GM23338 (cell line): Measurements from ENCODE around the gene ZNF225. TPM values are rescaled to one million over a fixed set of nuclear protein-coding genes. Genes with fewer than 3 reads are reported as not detected.

Experiments
- ATAC-seq: fragments of 200-7000 bp; cut with Tn5 transposase; 3 replicates; pipeline ENCODE4 v1.9.1; 2020
- DNase-seq: peaks from one replicate; pipeline ENCODE4 v3.0.0-alpha.2; 2015; ENCODE audit warnings: low spot score
- H2AFZ ChIP-seq: fragments of 200-600 bp; sonication (generic); 2 replicates; pipeline ENCODE4 v1.8.0; 2016; ENCODE audit warnings: antibody characterized with exemption, mild to moderate bottlenecking, moderate library complexity
- H3F3A ChIP-seq: fragments of 200-600 bp; sonication (generic); replicated peaks from 2 replicates; pipeline ENCODE4 v1.8.0; 2017; ENCODE audit warnings: antibody characterized with exemption, mixed run types, low read depth
- H3K27ac ChIP-seq: fragments of 200-600 bp; sonication (generic); 2 replicates; pipeline ENCODE4 v1.6.1; 2016; ENCODE audit warnings: low read depth
- H3K27me3 ChIP-seq: fragments of 200-600 bp; sonication (generic); 2 replicates; pipeline ENCODE4 v1.8.0; 2016; ENCODE audit warnings: mild to moderate bottlenecking, mixed run types, moderate library complexity; ENCODE audit not compliant: insufficient read depth
- H3K36me3 ChIP-seq: fragments of 200-600 bp; sonication (generic); 2 replicates; pipeline ENCODE4 v1.8.0; 2016; ENCODE audit warnings: mild to moderate bottlenecking; ENCODE audit not compliant: insufficient read depth
- H3K4me1 ChIP-seq: fragments of 200-600 bp; sonication (generic); 2 replicates; pipeline ENCODE4 v1.8.0; 2016; ENCODE audit warnings: mild to moderate bottlenecking, moderate library complexity; ENCODE audit not compliant: insufficient read depth
- H3K4me2 ChIP-seq: fragments of 200-600 bp; sonication (generic); 2 replicates; pipeline ENCODE4 v1.7.1; 2017; ENCODE audit warnings: mixed run types
- H3K4me3 ChIP-seq: fragments of 200-600 bp; sonication (generic); 2 replicates; pipeline ENCODE4 v1.6.1; 2016; ENCODE audit warnings: mixed run types
- H3K79me2 ChIP-seq: fragments of 200-600 bp; sonication (generic); replicated peaks from 2 replicates; pipeline ENCODE4 v1.8.0; 2017; ENCODE audit warnings: mild to moderate bottlenecking; ENCODE audit not compliant: insufficient read depth
- H3K9me2 ChIP-seq: fragments of 200-600 bp; sonication (generic); 2 replicates; pipeline ENCODE4 v1.8.0; 2017; ENCODE audit not compliant: insufficient read depth
- H4K20me1 ChIP-seq: fragments of 200-600 bp; sonication (generic); replicated peaks from 2 replicates; pipeline ENCODE4 v1.8.0; 2017; ENCODE audit warnings: mild to moderate bottlenecking; ENCODE audit not compliant: insufficient read depth
- H3K27ac Mint-ChIP-seq: 2 replicates; pipeline ENCODE4 v1.8.0; 2020; ENCODE audit warnings: inconsistent platforms, mild to moderate bottlenecking, moderate library complexity, mixed read lengths
- H3K27me3 Mint-ChIP-seq: 3 replicates; pipeline ENCODE4 v1.8.0; 2022; ENCODE audit warnings: low read depth, mild to moderate bottlenecking, moderate library complexity, mixed read lengths, inconsistent platforms; ENCODE audit not compliant: insufficient read depth, poor library complexity
- H3K36me3 Mint-ChIP-seq: 3 replicates; pipeline ENCODE4 v1.8.0; 2021; ENCODE audit warnings: low read depth, mild to moderate bottlenecking, inconsistent platforms, moderate library complexity, mixed read lengths
- H3K4me1 Mint-ChIP-seq: 3 replicates; pipeline ENCODE4 v1.8.0; 2020; ENCODE audit warnings: mild to moderate bottlenecking, inconsistent platforms, mixed read lengths
- H3K4me3 Mint-ChIP-seq: 3 replicates; pipeline ENCODE4 v1.8.0; 2021; ENCODE audit warnings: moderate library complexity, mild to moderate bottlenecking, inconsistent platforms, mixed read lengths
- H3K9me3 Mint-ChIP-seq: 3 replicates; pipeline ENCODE4 v1.8.0; 2020; ENCODE audit warnings: moderate library complexity, mild to moderate bottlenecking, inconsistent platforms, mixed read lengths
- CREB1 ChIP-seq: fragments of 250-450 bp; sonication (Bioruptor Pico); IDR thresholded peaks from 2 replicates; pipeline ENCODE4 v1.5.0; 2020; ENCODE audit warnings: low read depth, mild to moderate bottlenecking, moderate library complexity
- EZH2 ChIP-seq: fragments of 200-600 bp; sonication (generic); IDR thresholded peaks from one replicate; pipeline ENCODE4 v1.8.0; 2017; ENCODE audit warnings: antibody characterized with exemption, mild to moderate bottlenecking, low read depth; ENCODE audit not compliant: unreplicated experiment
- EZH2phosphoT487 ChIP-seq: fragments of 200-600 bp; sonication (generic); IDR thresholded peaks from one replicate; pipeline ENCODE4 v1.8.1; 2018; ENCODE audit warnings: antibody characterized with exemption; ENCODE audit not compliant: unreplicated experiment
- NANOG ChIP-seq: IDR thresholded peaks from 2 replicates; pipeline ENCODE4 v1.6.1; 2016; ENCODE audit warnings: antibody characterized with exemption, borderline replicate concordance
- POLR2AphosphoS5 ChIP-seq: IDR thresholded peaks from 2 replicates; pipeline ENCODE4 v1.6.1; 2016; ENCODE audit warnings: antibody characterized with exemption, low read depth
- STAT1 ChIP-seq: IDR thresholded peaks from one replicate; pipeline ENCODE4 v1.6.1; 2016; ENCODE audit warnings: antibody characterized with exemption; ENCODE audit not compliant: unreplicated experiment
- ZNF114 ChIP-seq: fragments of 250-450 bp; sonication (Bioruptor Pico); IDR thresholded peaks from 2 replicates; pipeline ENCODE4 v1.5.0; 2020; ENCODE audit warnings: mild to moderate bottlenecking, moderate library complexity
- ZNF331 ChIP-seq: fragments of 250-450 bp; sonication (Bioruptor Pico); IDR thresholded peaks from 2 replicates; pipeline ENCODE4 v1.5.0; 2020; ENCODE audit warnings: low read depth, mild to moderate bottlenecking, moderate library complexity
- polyA plus RNA-seq: library from polyadenylated mRNA; unstranded; fragments of >200 nt; fragmentation: Nextera tagmentation; extraction: Ambion mirVana; gene quantifications from 2 replicates; pipeline ENCODE4 v1.2.1, GENCODE V29; 2016
- total RNA-seq: library from RNA; depleted of rRNA; stranded (reverse); fragments of >200 nt; shearing (Covaris generic); gene quantifications from 2 replicates; pipeline ENCODE4 v1.2.3, GENCODE V29; 2014
- TF ChIP-seq, protein P1 (sequence below): IDR thresholded peaks from one replicate; pipeline ENCODE4 v1.6.1; 2018; ENCODE audit warnings: antibody characterized with exemption; ENCODE audit not compliant: unreplicated experiment
- TF ChIP-seq, protein P2 (sequence below), 2 experiments: fragments of 200-600 bp in 1 of 2; sonication (generic) in 1 of 2; conservative IDR thresholded peaks; 2 replicates each; pipeline versions ENCODE4 v1.5.1 to v1.6.1; 2016 to 2017; ENCODE audit warnings: antibody characterized with exemption in 2 of 2, low read depth in 2 of 2, mild to moderate bottlenecking in 2 of 2, moderate library complexity in 1 of 2

ZNF225 gene
- total and polyA plus RNA-seq, 2 experiments from 2014 or later = 1.8 to 4.8 TPM

DNA sequence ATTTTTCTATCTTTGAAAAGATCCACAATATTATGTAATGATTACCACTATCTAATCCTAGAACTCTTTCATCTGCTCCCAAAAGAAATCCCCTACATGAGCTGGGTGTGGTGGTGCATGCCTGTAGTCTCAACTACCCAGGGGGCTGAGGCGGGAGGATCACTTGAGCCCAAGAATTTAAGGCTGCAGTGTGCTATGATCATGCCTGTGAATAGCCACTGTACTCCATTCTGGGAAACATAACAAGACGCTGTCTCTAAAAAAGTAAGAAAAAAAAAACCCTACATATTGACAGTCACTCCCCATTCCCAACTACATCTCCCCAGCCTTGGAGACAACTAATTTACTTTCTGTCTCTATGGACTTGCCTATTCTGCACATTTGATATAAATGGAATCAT lies 50.6 kb downstream of the ZNF225 start (continued):
- TF ChIP-seq, protein P1, sequence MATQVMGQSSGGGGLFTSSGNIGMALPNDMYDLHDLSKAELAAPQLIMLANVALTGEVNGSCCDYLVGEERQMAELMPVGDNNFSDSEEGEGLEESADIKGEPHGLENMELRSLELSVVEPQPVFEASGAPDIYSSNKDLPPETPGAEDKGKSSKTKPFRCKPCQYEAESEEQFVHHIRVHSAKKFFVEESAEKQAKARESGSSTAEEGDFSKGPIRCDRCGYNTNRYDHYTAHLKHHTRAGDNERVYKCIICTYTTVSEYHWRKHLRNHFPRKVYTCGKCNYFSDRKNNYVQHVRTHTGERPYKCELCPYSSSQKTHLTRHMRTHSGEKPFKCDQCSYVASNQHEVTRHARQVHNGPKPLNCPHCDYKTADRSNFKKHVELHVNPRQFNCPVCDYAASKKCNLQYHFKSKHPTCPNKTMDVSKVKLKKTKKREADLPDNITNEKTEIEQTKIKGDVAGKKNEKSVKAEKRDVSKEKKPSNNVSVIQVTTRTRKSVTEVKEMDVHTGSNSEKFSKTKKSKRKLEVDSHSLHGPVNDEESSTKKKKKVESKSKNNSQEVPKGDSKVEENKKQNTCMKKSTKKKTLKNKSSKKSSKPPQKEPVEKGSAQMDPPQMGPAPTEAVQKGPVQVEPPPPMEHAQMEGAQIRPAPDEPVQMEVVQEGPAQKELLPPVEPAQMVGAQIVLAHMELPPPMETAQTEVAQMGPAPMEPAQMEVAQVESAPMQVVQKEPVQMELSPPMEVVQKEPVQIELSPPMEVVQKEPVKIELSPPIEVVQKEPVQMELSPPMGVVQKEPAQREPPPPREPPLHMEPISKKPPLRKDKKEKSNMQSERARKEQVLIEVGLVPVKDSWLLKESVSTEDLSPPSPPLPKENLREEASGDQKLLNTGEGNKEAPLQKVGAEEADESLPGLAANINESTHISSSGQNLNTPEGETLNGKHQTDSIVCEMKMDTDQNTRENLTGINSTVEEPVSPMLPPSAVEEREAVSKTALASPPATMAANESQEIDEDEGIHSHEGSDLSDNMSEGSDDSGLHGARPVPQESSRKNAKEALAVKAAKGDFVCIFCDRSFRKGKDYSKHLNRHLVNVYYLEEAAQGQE = no peak
- TF ChIP-seq EZH2phosphoT487 (no peak), NANOG (no peak)

DNA sequence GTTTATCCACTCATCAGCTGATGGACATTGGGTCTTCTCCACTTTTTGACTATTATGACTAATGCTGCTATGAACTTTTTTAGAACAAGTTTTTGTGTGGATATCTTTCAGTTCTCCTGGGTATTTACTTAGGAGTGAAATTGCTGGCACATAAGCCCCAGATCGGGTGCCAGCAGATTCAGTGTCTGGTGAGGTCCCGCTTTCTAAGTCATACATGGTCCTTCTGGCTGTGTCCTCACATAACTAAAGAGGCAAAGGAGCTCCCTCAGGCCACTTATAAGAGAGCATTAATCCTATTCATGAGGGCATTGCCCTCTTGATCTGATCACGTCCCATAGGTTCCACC lies 51.1 kb downstream of the ZNF225 start:
- ATAC-seq = peak; percentile 4; the same call in 2 of the 3 replicates
- Histone ChIP-seq H3K36me3 (0 out of 2 replicates have a peak, but pooled peaks cover 15% of the 10 kb centered on the region), H3K4me3 (peak overlapping the region; percentile 62), H3K4me1 (peaks cover 10% of the 10 kb centered on the region), H3K4me2 (peak overlapping the region; percentile 72), H3K79me2 (peaks cover 38% of the 10 kb centered on the region), H3K27ac (no peak overlapping the region), H3K9me2 (no peaks in the 10 kb centered on the region), H3K27me3 (no peaks in the 10 kb centered on the region), H2AFZ (0 out of 2 replicates have a peak overlapping the region, but pooled peaks have one; percentile 28), H3F3A (no peaks in the 10 kb centered on the region), H4K20me1 (no peaks in the 10 kb centered on the region)
- peak overlapping the region; percentile 99 for H3K4me3 Mint-ChIP-seq
- H3K36me3 Mint-ChIP-seq = peaks cover 27% of the 10 kb centered on the region
- H3K27me3 Mint-ChIP-seq = peaks cover 3% of the 10 kb centered on the region
- H3K9me3 Mint-ChIP-seq = peaks cover under 1% of the 10 kb centered on the region; the same call in 2 of the 3 replicates
- H3K27ac Mint-ChIP-seq = peak overlapping the region; percentile 69; the same call in 1 of the 2 replicates
- H3K4me1 Mint-ChIP-seq = peaks cover 7% of the 10 kb centered on the region; the same call in 2 of the 3 replicates
- DNase-seq = no peak
- TF ChIP-seq EZH2phosphoT487 = no peak
- TF ChIP-seq ZNF331 (CRISPR knock-in tag) = no peak
- TF ChIP-seq ZNF114 = no peak
- TF ChIP-seq EZH2 = no peak
- no peak for TF ChIP-seq NANOG
- TF ChIP-seq, protein P1 = no peak
- no peak for TF ChIP-seq POLR2AphosphoS5
- TF ChIP-seq, protein P2, sequence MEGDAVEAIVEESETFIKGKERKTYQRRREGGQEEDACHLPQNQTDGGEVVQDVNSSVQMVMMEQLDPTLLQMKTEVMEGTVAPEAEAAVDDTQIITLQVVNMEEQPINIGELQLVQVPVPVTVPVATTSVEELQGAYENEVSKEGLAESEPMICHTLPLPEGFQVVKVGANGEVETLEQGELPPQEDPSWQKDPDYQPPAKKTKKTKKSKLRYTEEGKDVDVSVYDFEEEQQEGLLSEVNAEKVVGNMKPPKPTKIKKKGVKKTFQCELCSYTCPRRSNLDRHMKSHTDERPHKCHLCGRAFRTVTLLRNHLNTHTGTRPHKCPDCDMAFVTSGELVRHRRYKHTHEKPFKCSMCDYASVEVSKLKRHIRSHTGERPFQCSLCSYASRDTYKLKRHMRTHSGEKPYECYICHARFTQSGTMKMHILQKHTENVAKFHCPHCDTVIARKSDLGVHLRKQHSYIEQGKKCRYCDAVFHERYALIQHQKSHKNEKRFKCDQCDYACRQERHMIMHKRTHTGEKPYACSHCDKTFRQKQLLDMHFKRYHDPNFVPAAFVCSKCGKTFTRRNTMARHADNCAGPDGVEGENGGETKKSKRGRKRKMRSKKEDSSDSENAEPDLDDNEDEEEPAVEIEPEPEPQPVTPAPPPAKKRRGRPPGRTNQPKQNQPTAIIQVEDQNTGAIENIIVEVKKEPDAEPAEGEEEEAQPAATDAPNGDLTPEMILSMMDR (conservative IDR thresholded peaks at IDR 0.05; ENCODE audit: low read depth in 2 of 2) = no peak
- TF ChIP-seq STAT1 = no peak
- no peak for TF ChIP-seq CREB1 (CRISPR knock-in tag)
